OCI-LY1 (cell line): ENCODE measurements around the gene CCDC190.

Experiments used
- CTCF ChIP-seq: fragments of 200-600 bp; sonication (generic), shearing (Covaris generic); IDR thresholded peaks from 2 replicates; pipeline ENCODE4 v1.5.1; 2017; ENCODE audit warnings: mild to moderate bottlenecking, antibody characterized with exemption, low read length, moderate library complexity, mixed read lengths
- EZH2 ChIP-seq: fragments of 200-600 bp; sonication (generic), shearing (Covaris generic); IDR thresholded peaks from 2 replicates; pipeline ENCODE4 v1.8.0; 2017; ENCODE audit warnings: borderline replicate concordance, mixed run types, mild to moderate bottlenecking, antibody characterized with exemption, low read length, moderate library complexity, mixed read lengths

DNA sequence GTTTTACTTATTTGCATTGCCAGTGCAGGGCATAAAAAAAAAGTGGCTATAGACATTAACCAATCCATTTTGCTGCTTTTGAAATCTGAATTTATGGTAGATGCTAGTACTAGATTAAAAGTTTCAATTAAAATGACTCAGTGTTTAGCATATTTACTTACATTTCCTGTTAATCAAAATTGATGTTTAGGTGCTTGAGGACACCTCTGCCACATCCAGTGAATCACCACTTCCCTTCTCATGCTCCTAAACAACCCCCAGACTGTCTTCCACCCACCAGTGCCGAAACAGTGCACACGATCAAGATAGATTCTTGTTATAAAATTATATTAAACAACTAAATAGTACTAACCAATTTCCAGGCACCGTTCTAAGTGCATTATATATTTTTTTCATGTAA is 37.7 kb downstream of the CCDC190 start:
- TF ChIP-seq CTCF (no peak), EZH2 (no peak)
